HepG2 (cell line): ENCODE results near the gene DRAP1. TPM values are rescaled to one million over a fixed set of nuclear protein-coding genes. Genes with fewer than 3 reads are reported as not detected.

Experiments used
- HNRNPLL ChIP-seq: fragments of 200-400 bp; formaldehyde crosslinking; IDR thresholded peaks from 2 replicates; pipeline ENCODE4 v1.6.1; 2017; ENCODE audit warnings: mild to moderate bottlenecking, low read depth, low read length; ENCODE audit not compliant: poor library complexity, severe bottlenecking
- IKZF4 ChIP-seq: sonication (generic); formaldehyde crosslinking; IDR thresholded peaks from 2 replicates; pipeline ENCODE4 v1.5.1; 2020; ENCODE audit warnings: borderline replicate concordance, mild to moderate bottlenecking, low read depth, missing genetic modification reagents; ENCODE audit errors: not compliant biosample characterization
- KLF13 ChIP-seq: sonication (generic); formaldehyde crosslinking; IDR thresholded peaks from 2 replicates; pipeline ENCODE4 v1.4.0; 2020; ENCODE audit warnings: mild to moderate bottlenecking, missing genetic modification reagents
- MXD1 ChIP-seq: sonication (generic); formaldehyde crosslinking; IDR thresholded peaks from 2 replicates; pipeline ENCODE4 v1.4.0; 2020; ENCODE audit warnings: mild to moderate bottlenecking, missing genetic modification reagents
- MXD4 ChIP-seq: IDR thresholded peaks from 2 replicates; pipeline ENCODE4 v1.6.1; 2016; ENCODE audit warnings: mild to moderate bottlenecking, missing biosample characterization, missing genetic modification reagents
- NAIF1 ChIP-seq: sonication (generic); formaldehyde crosslinking; IDR thresholded peaks from 2 replicates; pipeline ENCODE4 v1.5.0; 2020; ENCODE audit warnings: mild to moderate bottlenecking, missing genetic modification reagents, borderline replicate concordance
- POLR2AphosphoS5 ChIP-seq: IDR thresholded peaks from 2 replicates; pipeline ENCODE4 v1.6.1; 2012; ENCODE audit warnings: low read depth, low read length
- SP4 ChIP-seq: sonication (generic); formaldehyde crosslinking; IDR thresholded peaks from 2 replicates; pipeline ENCODE4 v1.8.1; 2023; ENCODE audit warnings: mild to moderate bottlenecking, missing genetic modification reagents
- SRSF1 ChIP-seq: fragments of 200-400 bp; formaldehyde crosslinking; optimal IDR thresholded peaks from 2 replicates; pipeline ENCODE3; 2017; ENCODE audit warnings: mild to moderate bottlenecking, low read depth, low read length, moderate library complexity
- STAG1 ChIP-seq: sonication (generic); formaldehyde crosslinking; IDR thresholded peaks from 2 replicates; pipeline ENCODE4 v1.4.0; 2020; ENCODE audit warnings: missing genetic modification reagents
- ZBTB14 ChIP-seq: sonication (generic); formaldehyde crosslinking; IDR thresholded peaks from 2 replicates; pipeline ENCODE4 v1.4.0; 2020; ENCODE audit warnings: missing genetic modification reagents
- ZBTB7B ChIP-seq: sonication (generic); formaldehyde crosslinking; IDR thresholded peaks from 2 replicates; pipeline ENCODE4 v1.4.0; 2020; ENCODE audit warnings: missing genetic modification reagents
- ZMYM4 ChIP-seq: sonication (generic); formaldehyde crosslinking; IDR thresholded peaks from 2 replicates; pipeline ENCODE4 v1.8.1; 2023; ENCODE audit warnings: mild to moderate bottlenecking, missing genetic modification reagents
- ZNF207 ChIP-seq: fragments of 450-650 bp; IDR thresholded peaks from 2 replicates; pipeline ENCODE4 v1.6.1; 2016; ENCODE audit warnings: antibody characterized with exemption, borderline replicate concordance
- ZNF296 ChIP-seq: sonication (generic); formaldehyde crosslinking; conservative IDR thresholded peaks from 2 replicates; pipeline ENCODE4 v1.5.0; 2020; ENCODE audit warnings: mild to moderate bottlenecking, missing genetic modification reagents
- ZNF484 ChIP-seq: sonication (generic); formaldehyde crosslinking; IDR thresholded peaks from 2 replicates; pipeline ENCODE4 v1.5.1; 2020; ENCODE audit warnings: mild to moderate bottlenecking, low read depth, missing genetic modification reagents, borderline replicate concordance
- ZNF605 ChIP-seq: sonication (generic); formaldehyde crosslinking; IDR thresholded peaks from 2 replicates; pipeline ENCODE4 v1.8.0; 2022; ENCODE audit warnings: mild to moderate bottlenecking, missing genetic modification reagents
- ZNF616 ChIP-seq: sonication (generic); formaldehyde crosslinking; IDR thresholded peaks from 2 replicates; pipeline ENCODE4 v1.5.0; 2020; ENCODE audit warnings: low read depth, mild to moderate bottlenecking, missing genetic modification reagents
- ZNF768 ChIP-seq: sonication (generic); formaldehyde crosslinking; IDR thresholded peaks from 2 replicates; pipeline ENCODE4 v1.4.0; 2020; ENCODE audit warnings: missing genetic modification reagents
- ZNF800 ChIP-seq: sonication (generic); formaldehyde crosslinking; IDR thresholded peaks from 2 replicates; pipeline ENCODE4 v1.4.0; 2020; ENCODE audit warnings: missing genetic modification reagents
- ZZZ3 ChIP-seq: sonication (generic); formaldehyde crosslinking; IDR thresholded peaks from 2 replicates; pipeline ENCODE4 v1.4.0; 2020; ENCODE audit warnings: missing genetic modification reagents, mild to moderate bottlenecking, borderline replicate concordance
- polyA plus RNA-seq, 8 experiments: library from polyadenylated mRNA; depleted of rRNA in 3 of 8; stranded (reverse) in 7 of 8; unstranded in 1 of 8; fragments of >200 nt; fragmentation: Illumina TruSeq in 4 of 8; extraction: Trizol in 4 of 8; gene quantifications; 2 replicates each; pipeline versions ENCODE4 v1.2.1 to v1.2.3, GENCODE V29; 2011 to 2016; ENCODE audit warnings: low read depth in 4 of 8, missing spikeins in 1 of 8, mixed read lengths in 1 of 8; ENCODE audit not compliant: insufficient read depth in 1 of 8
- total RNA-seq, 5 experiments: library from RNA; depleted of rRNA; stranded (reverse); fragments of >200 nt; fragmentation: Illumina TruSeq; extraction: Trizol; gene quantifications; 2 replicates each; pipeline ENCODE4 v1.2.3, GENCODE V29; 2016; ENCODE audit warnings: low read depth in 1 of 5
- TF ChIP-seq, protein P1 (sequence below): sonication (generic); formaldehyde crosslinking; IDR thresholded peaks from 2 replicates; pipeline ENCODE4 v1.5.0; 2020; ENCODE audit warnings: mild to moderate bottlenecking, missing genetic modification reagents, moderate library complexity
- TF ChIP-seq, protein P2 (sequence below): sonication (generic); formaldehyde crosslinking; conservative IDR thresholded peaks from 2 replicates; pipeline ENCODE4 v1.4.0; 2020; ENCODE audit warnings: missing genetic modification reagents
- TF ChIP-seq, protein P3 (sequence below): sonication (generic); formaldehyde crosslinking; IDR thresholded peaks from 2 replicates; pipeline ENCODE4 v1.4.0; 2020; ENCODE audit warnings: missing genetic modification reagents, borderline replicate concordance

Gene DRAP1
- total and polyA plus RNA-seq, 2 of the 13 experiments (the other 11 are each of a cell fraction or from before 2014, with no cell fraction given): 46.8 to 52.3 TPM

- TF ChIP-seq MXD1 (CRISPR knock-in tag) (0 out of 2 replicates have a peak, but pooled peaks have one; percentile 9), SP4 (peak; percentile 98), KLF13 (CRISPR knock-in tag) (no peak), MXD4 (no peak), ZNF616 (CRISPR knock-in tag) (peak; percentile 77; the same call in 1 of the 2 replicates), ZBTB14 (CRISPR knock-in tag) (peak; percentile 59), ZMYM4 (CRISPR knock-in tag) (peak; percentile 95), ZNF296 (CRISPR knock-in tag) (no peak), SRSF1 (no peak), STAG1 (CRISPR knock-in tag) (no peak; the same call in 1 of the 2 replicates), ZNF800 (CRISPR knock-in tag) (no peak), ZNF484 (no peak), IKZF4 (CRISPR knock-in tag) (peak; percentile 51), ZNF207 (no peak), NAIF1 (CRISPR knock-in tag) (no peak), HNRNPLL (peak; percentile 35), ZNF768 (peak; percentile 81), ZBTB7B (CRISPR knock-in tag) (peak; percentile 87), ZNF605 (no peak), POLR2AphosphoS5 (no peak), ZZZ3 (0 out of 2 replicates have a peak, but pooled peaks have one; percentile 48)
- TF ChIP-seq, protein P1, sequence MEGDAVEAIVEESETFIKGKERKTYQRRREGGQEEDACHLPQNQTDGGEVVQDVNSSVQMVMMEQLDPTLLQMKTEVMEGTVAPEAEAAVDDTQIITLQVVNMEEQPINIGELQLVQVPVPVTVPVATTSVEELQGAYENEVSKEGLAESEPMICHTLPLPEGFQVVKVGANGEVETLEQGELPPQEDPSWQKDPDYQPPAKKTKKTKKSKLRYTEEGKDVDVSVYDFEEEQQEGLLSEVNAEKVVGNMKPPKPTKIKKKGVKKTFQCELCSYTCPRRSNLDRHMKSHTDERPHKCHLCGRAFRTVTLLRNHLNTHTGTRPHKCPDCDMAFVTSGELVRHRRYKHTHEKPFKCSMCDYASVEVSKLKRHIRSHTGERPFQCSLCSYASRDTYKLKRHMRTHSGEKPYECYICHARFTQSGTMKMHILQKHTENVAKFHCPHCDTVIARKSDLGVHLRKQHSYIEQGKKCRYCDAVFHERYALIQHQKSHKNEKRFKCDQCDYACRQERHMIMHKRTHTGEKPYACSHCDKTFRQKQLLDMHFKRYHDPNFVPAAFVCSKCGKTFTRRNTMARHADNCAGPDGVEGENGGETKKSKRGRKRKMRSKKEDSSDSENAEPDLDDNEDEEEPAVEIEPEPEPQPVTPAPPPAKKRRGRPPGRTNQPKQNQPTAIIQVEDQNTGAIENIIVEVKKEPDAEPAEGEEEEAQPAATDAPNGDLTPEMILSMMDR (CRISPR knock-in tag): 0 out of 2 replicates have a peak, but pooled peaks have one; percentile 17
- TF ChIP-seq, protein P2, sequence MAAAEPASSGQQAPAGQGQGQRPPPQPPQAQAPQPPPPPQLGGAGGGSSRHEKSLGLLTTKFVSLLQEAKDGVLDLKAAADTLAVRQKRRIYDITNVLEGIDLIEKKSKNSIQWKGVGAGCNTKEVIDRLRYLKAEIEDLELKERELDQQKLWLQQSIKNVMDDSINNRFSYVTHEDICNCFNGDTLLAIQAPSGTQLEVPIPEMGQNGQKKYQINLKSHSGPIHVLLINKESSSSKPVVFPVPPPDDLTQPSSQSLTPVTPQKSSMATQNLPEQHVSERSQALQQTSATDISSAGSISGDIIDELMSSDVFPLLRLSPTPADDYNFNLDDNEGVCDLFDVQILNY: peak; percentile 75
- TF ChIP-seq, protein P3, sequence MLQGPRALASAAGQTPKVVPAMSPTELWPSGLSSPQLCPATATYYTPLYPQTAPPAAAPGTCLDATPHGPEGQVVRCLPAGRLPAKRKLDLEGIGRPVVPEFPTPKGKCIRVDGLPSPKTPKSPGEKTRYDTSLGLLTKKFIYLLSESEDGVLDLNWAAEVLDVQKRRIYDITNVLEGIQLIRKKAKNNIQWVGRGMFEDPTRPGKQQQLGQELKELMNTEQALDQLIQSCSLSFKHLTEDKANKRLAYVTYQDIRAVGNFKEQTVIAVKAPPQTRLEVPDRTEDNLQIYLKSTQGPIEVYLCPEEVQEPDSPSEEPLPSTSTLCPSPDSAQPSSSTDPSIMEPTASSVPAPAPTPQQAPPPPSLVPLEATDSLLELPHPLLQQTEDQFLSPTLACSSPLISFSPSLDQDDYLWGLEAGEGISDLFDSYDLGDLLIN (CRISPR knock-in tag): no peak
Measured at GRCh38 chr11:65919141-65919572, at the start of gene DRAP1 (continued).
